GM19395 (cell line): ENCODE results near the gene RNF215.

ENCODE experiments used
- ATAC-seq: cut with Tn5 transposase; IDR thresholded peaks from one replicate; pipeline ENCODE4 v1.9.1; 2021; ENCODE audit warnings: mild to moderate bottlenecking, moderate library complexity; ENCODE audit not compliant: unreplicated experiment

The RNF215 gene

GRCh38 chr22:30386960-30387827 is at the start of gene RNF215:
Gene RNF215, minus strand, starts transcription at chr22:30387411. Its CDS starts 98 bp downstream, at chr22:30387313.
- peak; percentile 63 for ATAC-seq

DNA sequence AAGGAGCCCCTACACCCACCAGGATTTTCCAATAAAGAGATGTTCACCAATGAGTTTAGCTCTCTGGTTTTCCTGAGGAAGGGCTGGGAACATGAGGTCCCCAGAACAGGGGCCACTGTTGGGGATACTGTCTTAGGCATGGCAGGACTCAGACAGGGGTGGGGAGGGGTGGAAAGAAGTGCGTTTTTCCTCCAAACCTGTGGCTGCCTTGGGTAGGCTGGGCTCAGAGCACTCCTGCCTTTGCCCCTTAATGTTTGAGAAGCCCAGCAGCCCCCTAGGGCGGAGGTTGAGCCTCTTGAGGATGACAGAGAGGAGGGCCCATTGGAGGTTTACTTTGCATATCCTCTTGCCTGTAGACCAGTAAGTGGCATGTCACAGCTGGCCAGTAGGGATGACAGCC is 49.0 kb upstream of the RNF215 start:
- no peak for ATAC-seq

GRCh38 chr22:30435674-30436126 is 48.5 kb upstream of the RNF215 start:
- no peak for ATAC-seq

- ATAC-seq, result no peak
Measured at GRCh38 chr22:30434843-30435242, 47.6 kb upstream of the RNF215 start.

GRCh38 chr22:30433773-30434172 is 46.6 kb upstream of the RNF215 start:
- no peak for ATAC-seq

GRCh38 chr22:30433227-30433626 is 46.0 kb upstream of the RNF215 start:
- no peak for ATAC-seq

DNA sequence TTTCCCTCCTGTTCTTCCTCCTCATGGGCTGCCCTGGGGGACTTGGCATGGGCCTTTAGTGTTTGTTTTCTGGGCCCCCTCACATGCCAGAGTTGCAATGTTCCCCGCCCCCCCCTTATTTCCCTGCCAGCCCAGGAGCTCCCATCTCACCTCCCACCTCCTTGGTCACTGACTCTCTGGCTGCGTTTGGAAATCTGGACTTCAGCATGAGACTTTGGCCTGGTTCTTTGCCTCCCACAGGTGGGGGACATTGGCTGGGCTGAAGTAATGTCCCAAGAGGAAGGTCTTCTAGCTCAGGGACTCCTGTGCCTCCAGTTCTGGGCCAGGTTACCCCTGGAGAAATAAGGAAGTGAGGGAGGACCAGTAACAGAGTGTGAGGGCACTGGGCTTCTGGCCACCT is 45.3 kb upstream of the RNF215 start:
- ATAC-seq, result no peak

GRCh38 chr22:30432096-30432495 is 44.9 kb upstream of the RNF215 start:
- no peak for ATAC-seq

DNA sequence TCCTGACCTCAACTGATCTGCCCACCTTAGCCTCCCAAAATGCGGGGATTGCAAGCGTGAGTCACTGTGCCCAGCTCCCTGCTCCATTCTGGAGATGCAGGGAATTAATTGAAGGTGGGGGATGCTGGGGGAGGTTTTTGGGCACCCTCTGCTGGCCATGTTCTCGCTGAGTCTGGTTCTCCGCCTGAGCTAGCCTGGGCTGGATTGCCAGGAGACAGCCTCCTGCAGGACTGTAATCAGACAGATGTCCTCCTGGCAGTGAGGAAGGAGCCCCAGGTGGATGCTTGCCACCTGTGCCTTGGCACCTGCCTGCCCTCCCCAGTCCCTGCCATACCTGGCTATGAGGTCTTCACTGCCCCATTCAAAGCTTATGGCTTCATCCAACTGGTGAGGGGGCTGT is 43.7 kb upstream of the RNF215 start:
- no peak for ATAC-seq

DNA sequence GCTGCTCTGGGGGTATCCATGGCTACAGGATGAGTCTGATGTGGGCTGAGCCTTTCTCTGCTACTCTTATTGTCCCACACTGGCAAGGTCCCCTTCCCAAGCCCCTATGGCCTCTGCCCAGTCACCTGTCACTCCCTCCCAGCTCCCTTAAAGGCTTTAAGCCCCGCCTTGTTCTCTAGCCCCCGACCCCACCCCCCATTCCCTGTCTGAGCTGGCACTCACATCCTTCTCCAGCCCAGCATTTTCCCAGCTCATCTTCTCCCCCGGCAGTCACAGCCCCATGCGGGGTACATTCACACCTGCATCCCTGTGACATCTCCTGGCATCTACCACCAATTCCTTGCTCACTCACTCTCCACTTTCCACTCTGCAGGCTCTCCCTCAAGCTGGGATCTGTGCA is 42.7 kb upstream of the RNF215 start:
- no peak for ATAC-seq

DNA sequence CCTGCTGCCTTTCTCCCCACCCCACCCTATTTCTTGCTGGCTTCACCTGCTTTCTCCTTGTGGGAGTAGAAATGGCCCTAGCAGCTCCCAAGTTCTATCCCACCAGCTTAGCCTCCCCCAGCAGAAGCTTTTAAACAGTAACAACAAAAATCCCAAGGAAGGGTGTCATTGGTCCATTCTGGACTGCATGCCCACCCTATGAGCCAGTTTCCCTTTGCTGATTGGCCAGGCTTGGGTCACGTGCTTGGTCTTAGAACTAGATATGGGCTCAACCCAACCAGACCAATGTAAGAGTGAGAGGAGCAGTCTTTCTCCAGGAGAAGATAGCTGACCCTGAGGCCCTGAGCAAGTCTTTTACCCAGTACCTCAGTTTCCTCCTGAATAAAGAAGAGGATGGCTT is 40.7 kb upstream of the RNF215 start:
- no peak for ATAC-seq

- no peak for ATAC-seq
Measured at GRCh38 chr22:30426388-30427353, 39.5 kb upstream of the RNF215 start.

DNA sequence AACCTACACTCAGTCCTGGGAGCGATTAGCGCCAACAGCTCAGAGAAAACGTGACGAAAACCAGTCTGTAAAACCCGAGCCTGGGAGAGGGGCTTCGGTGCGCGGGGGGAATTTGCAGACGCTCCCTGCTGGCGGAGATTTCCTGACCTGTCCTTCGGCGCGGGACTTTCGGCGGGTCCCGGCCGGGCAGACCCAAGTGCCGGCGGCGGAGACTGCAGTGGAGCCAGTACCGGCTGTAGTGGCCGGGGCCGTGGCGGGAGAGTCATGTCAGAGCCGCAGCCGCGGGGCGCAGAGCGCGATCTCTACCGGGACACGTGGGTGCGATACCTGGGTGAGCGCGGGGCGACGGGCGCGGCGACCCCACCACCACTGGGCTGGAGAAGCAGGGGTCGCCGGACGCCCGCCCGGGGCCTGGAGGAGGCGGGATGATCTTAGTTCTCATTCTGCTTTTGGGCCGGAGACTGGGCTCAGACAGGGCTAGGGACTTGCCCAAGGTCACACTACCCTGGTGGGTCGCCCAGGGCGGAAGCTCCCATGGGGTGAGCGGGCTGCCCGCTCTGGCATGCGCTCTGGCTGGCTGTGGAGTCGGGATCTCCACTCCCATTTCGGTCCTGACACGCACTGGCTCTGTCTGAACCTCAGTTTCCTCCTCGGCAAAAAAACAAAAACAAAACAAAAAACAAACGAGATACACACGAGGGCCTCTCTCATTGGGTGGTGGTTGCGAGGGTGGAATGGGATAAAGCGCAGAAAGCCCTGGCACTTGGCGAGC is 38.6 kb upstream of the RNF215 start, which contains the start of gene MTFP1:
TSS of gene MTFP1 (plus strand) at position 153 of the 772 bp plus-strand sequence. CDS start at position 265, 112 bp downstream.
- no peak for ATAC-seq

- ATAC-seq, result no peak
Measured at GRCh38 chr22:30425327-30425615, 38.1 kb upstream of the RNF215 start.

DNA sequence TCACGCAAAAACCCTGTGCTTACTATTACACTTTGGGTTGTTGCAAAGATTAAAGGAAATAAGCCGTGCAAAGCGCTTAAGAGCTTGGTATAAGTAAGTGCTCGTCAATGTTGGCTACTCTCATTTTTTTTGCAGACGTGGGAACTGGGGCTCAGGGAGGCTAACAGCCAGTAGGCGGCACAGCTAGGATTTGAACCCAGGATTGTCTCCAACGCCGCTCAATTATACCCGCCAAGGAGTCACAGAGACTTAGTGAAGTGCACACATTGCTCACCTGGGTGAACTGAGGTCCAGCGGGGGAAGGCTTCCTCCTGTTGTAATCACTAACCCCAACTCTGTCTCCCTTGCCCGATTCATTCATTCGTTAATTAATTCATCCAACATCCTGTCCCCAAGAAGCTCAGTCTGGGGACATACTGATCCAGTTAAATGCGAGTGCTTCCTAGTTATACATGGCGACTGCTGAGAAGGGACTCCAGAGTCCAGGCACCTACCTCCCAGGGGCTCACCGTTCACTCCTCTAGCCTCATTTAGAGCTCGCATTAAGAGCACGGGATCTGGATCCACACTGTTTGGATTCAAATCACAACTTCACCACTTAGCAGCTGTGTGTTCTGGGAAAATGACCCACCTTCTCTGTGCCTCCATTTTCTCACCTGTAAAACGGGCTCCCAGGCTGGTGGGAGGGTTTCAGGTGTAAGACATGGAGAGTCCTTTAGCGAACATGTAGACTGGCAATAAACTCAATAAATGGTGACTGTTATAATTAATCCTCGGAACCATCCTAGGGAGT is 37.5 kb upstream of the RNF215 start:
- ATAC-seq, result no peak

- peak; percentile 84 for ATAC-seq
Measured at GRCh38 chr22:30423959-30424533, 36.8 kb upstream of the RNF215 start.

DNA sequence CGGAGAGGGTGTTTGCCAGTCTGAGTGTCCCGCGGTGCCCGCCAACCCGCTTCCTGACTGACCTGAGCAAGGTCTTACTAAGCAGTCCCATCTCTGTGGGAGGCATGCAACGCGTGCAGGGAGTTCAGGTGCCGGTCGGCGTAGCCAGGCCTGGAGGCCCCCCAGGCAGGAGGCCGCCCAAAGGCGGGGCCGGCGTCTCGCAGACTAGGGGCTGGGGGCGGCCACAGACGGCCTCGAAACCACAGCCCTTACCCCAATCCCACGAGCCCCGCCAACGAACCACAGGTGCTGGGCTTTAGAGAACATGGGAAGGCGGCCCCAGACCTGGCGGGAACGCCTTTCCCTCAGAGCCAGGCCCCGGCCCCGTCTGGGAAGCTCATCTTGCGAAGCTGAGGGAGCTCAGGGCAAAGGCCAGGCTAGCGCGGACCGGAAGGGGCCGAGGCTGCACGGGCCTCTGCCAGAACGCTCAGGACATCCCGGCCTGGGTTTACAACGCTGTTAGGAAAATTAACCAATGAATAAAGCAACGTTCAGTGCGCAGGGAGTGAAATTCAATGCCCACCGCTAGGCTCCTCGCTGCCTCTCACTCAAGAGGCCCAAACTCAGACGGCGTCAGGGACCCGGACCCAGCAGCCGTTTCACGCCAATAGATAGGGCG is 36.2 kb upstream of the RNF215 start:
- ATAC-seq, result peak; percentile 35

DNA sequence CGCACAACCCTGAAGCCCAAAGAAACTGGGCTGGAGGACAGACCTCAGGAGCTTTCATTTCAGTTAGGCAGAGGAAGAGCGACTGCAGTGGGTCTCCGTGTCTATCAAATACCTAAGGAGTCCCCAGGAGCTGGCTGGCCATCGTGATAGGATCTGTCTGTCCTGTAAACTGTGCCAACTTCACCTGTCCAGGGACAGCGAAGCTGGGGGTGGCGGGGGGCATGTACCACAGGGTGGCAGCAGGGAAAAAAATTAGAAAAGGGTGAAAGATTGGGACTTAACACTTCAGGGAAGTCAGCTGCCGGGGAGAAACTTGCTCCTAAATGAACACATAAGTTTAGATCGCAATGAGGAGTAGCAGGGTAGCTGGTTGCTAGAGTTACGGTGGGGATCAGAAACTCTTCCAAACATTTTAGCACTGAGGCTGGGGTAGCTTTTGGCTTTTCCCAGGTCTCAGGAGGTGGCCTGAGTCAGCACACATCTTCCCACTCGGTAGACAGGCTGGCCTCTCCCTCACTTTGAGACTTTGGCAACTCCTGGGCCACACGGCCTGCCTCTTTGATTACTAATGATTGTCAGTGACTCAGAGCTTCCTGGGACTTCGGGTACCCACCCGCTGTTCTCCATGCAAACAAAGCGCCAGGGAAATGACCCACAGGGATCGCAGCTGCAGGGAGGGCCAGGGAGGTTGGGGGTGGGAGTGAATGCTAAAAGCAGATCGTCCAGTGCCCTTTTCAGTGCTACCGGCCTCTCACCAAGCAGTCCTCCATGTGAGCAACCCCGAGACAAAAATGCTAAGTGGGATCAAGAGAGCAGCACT is 35.5 kb upstream of the RNF215 start:
- no peak for ATAC-seq
